Head of caudate nucleus (tissue), 42 donors: ENCODE data around the gene RNU5D-1.
"Not testable (repeated sequence)": the region's sequence is repeated elsewhere in the genome, so short reads cannot be mapped to it uniquely, and the experiment has no call there.

Experiments
- DNase-seq, 42 donors: peaks; one replicate each; pipeline versions ENCODE4 v3.0.0 to v3.0.0-alpha.2; 2020 to 2021; ENCODE audit warnings: mixed read lengths in 7 of 42
- intact Hi-C: fragments of 100-400 bp; cut with DNase I; formaldehyde crosslinking; loops from one replicate; pipeline ENCODE4 v1.15.0; 2022

The RNU5D-1 gene

GRCh38 chr1:44707959-44708831 is 22.8 kb downstream of the RNU5D-1 start:
- intact Hi-C loops = no loop called here
- DNase-seq = peak in 20 of 42 donors; percentile 10 to 70 (median 30)

GRCh38 chr1:44707112-44707881 is 23.7 kb downstream of the RNU5D-1 start:
- DNase-seq = no peak

GRCh38 chr1:44705938-44706337 is 25.0 kb downstream of the RNU5D-1 start:
- DNase-seq = no peak
- intact Hi-C loops = no loop called here

More at GRCh38 chr1:44707112-44707881, 23.7 kb downstream of the RNU5D-1 start:
- intact Hi-C loops = no loop called here

- intact Hi-C loops = no loop called here
- no peak for DNase-seq
These were observed 25.5 kb downstream of the RNU5D-1 start for GRCh38 chr1:44705470-44705869.

- DNase-seq = no peak
These were observed 29.8 kb downstream of the RNU5D-1 start for GRCh38 chr1:44701141-44701573.

GRCh38 chr1:44700573-44700972 is 30.4 kb downstream of the RNU5D-1 start:
- intact Hi-C loops = no loop called here
- no peak for DNase-seq

More at GRCh38 chr1:44701141-44701573, 29.8 kb downstream of the RNU5D-1 start:
- intact Hi-C loops = no loop called here

- DNase-seq, intact Hi-C loops: not testable (repeated sequence)
These were observed 31.6 kb downstream of the RNU5D-1 start for GRCh38 chr1:44699375-44699774.

GRCh38 chr1:44698138-44698537 is 32.8 kb downstream of the RNU5D-1 start:
- intact Hi-C loops = no loop called here
- no peak for DNase-seq

- DNase-seq = peak in 3 of 42 donors; percentile 9 to 14 (median 12)
- intact Hi-C loops = no loop called here
These were observed 34.1 kb downstream of the RNU5D-1 start for GRCh38 chr1:44696789-44697345.

GRCh38 chr1:44696101-44696500 is 34.9 kb downstream of the RNU5D-1 start:
- intact Hi-C loops = no loop called here
- no peak for DNase-seq

- no peak for DNase-seq
- intact Hi-C loops = no loop called here
These were observed 35.3 kb downstream of the RNU5D-1 start for GRCh38 chr1:44695671-44696070.

- no peak for DNase-seq
- intact Hi-C loops = no loop called here
These were observed 36.0 kb downstream of the RNU5D-1 start for GRCh38 chr1:44694863-44695478.

- intact Hi-C loops = no loop called here
- no peak for DNase-seq
These were observed 37.1 kb downstream of the RNU5D-1 start for GRCh38 chr1:44693900-44694299.

- DNase-seq = no peak
- intact Hi-C loops = no loop called here
These were observed 37.8 kb downstream of the RNU5D-1 start for GRCh38 chr1:44693159-44693558.

GRCh38 chr1:44689447-44689765 is 41.6 kb downstream of the RNU5D-1 start:
- intact Hi-C loops = no loop called here
- DNase-seq = no peak

- intact Hi-C loops = no loop called here
- DNase-seq = no peak
These were observed 42.1 kb downstream of the RNU5D-1 start for GRCh38 chr1:44688760-44689446.

- intact Hi-C loops = no loop called here
- no peak for DNase-seq
These were observed 45.1 kb downstream of the RNU5D-1 start for GRCh38 chr1:44685881-44686280.

GRCh38 chr1:44685218-44685617 is 45.8 kb downstream of the RNU5D-1 start:
- intact Hi-C loops = no loop called here
- no peak for DNase-seq

- no peak for DNase-seq
- intact Hi-C loops = no loop called here
These were observed 46.4 kb downstream of the RNU5D-1 start for GRCh38 chr1:44684525-44684924.
